Stimulated activated naive B cell treated with anti-CD40 and anti-IgM and Interleukin-4, amounts not matched to agents 10 μg/mL and 1 μg/mL and 100 μg/mL, for 72 hours (primary cell): ENCODE results near the gene ITIH5.

Source experiments
- ATAC-seq, 2 donors: fragments of 150-1000 bp; cut with Tn5 transposase; replicated peaks; 2 replicates each; pipeline ENCODE4 v1.10.0; 2021; ENCODE audit warnings: moderate library complexity in 1 of 2
- DNase-seq: peaks from one replicate; pipeline ENCODE4 v3.0.0; 2021
- H3K27ac Mint-ChIP-seq: one replicate; pipeline ENCODE4 v1.8.0; 2022; ENCODE audit warnings: mild to moderate bottlenecking, mixed read lengths
- H3K27me3 Mint-ChIP-seq, 2 donors: one replicate each; pipeline ENCODE4 v1.8.0; 2022; ENCODE audit warnings: mixed read lengths in 2 of 2
- H3K36me3 Mint-ChIP-seq, 2 donors: one replicate each; pipeline ENCODE4 v1.8.0; 2022; ENCODE audit warnings: mixed read lengths in 2 of 2, mild to moderate bottlenecking in 1 of 2
- H3K4me1 Mint-ChIP-seq, 2 donors: one replicate each; pipeline ENCODE4 v1.8.0; 2022; ENCODE audit warnings: mixed read lengths in 2 of 2, mild to moderate bottlenecking in 1 of 2
- H3K4me3 Mint-ChIP-seq, 2 donors: one replicate each; pipeline ENCODE4 v1.8.0; 2022; ENCODE audit warnings: mild to moderate bottlenecking in 2 of 2, mixed read lengths in 2 of 2, moderate library complexity in 1 of 2
- H3K9me3 Mint-ChIP-seq, 2 donors: one replicate each; pipeline ENCODE4 v1.8.0; 2022; ENCODE audit warnings: mixed read lengths in 2 of 2, mild to moderate bottlenecking in 1 of 2

ITIH5 gene

GRCh38 chr10:7593905-7594304 lies 72.9 kb downstream of the ITIH5 start:
- Mint-ChIP-seq H3K36me3 (no peaks in the 10 kb centered on the region), H3K4me1 (no peaks in the 10 kb centered on the region), H3K9me3 (no peaks in the 10 kb centered on the region), H3K27me3 (peaks cover 6 to 13% of the 10 kb centered on the region in 2 donors), H3K4me3 (no peak overlapping the region), H3K27ac (no peak overlapping the region)
- DNase-seq (no peak), ATAC-seq (no peak)

- no peak for DNase-seq
- H3K36me3 Mint-ChIP-seq: no peaks in the 10 kb centered on the region
- H3K4me1 Mint-ChIP-seq: no peaks in the 10 kb centered on the region
- H3K9me3 Mint-ChIP-seq: no peaks in the 10 kb centered on the region
- no peak overlapping the region for H3K4me3 Mint-ChIP-seq
- H3K27me3 Mint-ChIP-seq: peaks cover 6 to 13% of the 10 kb centered on the region in 2 donors
- no peak for ATAC-seq
- no peak overlapping the region for H3K27ac Mint-ChIP-seq
Observed at GRCh38 chr10:7593063-7593462, 73.7 kb downstream of the ITIH5 start.

- no peak overlapping the region for H3K27ac Mint-ChIP-seq
- no peaks in the 10 kb centered on the region for H3K9me3 Mint-ChIP-seq
- no peak overlapping the region for H3K4me3 Mint-ChIP-seq
- no peaks in the 10 kb centered on the region for H3K4me1 Mint-ChIP-seq
- ATAC-seq: no peak
- no peak for DNase-seq
- no peaks in the 10 kb centered on the region for H3K36me3 Mint-ChIP-seq
- H3K27me3 Mint-ChIP-seq: peaks cover 6 to 17% of the 10 kb centered on the region in 2 donors
Observed at GRCh38 chr10:7592627-7593026, 74.1 kb downstream of the ITIH5 start.

- ATAC-seq (no peak), DNase-seq (no peak)
- Mint-ChIP-seq H3K27me3 (peaks cover 6 to 17% of the 10 kb centered on the region in 2 donors), H3K27ac (no peak overlapping the region), H3K4me3 (no peak overlapping the region), H3K36me3 (no peaks in the 10 kb centered on the region), H3K4me1 (no peaks in the 10 kb centered on the region), H3K9me3 (no peaks in the 10 kb centered on the region)
Observed at GRCh38 chr10:7590271-7590670, 76.5 kb downstream of the ITIH5 start.

- H3K4me1 Mint-ChIP-seq: no peaks in the 10 kb centered on the region
- ATAC-seq (no peak), DNase-seq (no peak)
- no peaks in the 10 kb centered on the region for H3K9me3 Mint-ChIP-seq
- peaks cover 6 to 17% of the 10 kb centered on the region in 2 donors for H3K27me3 Mint-ChIP-seq
- H3K27ac Mint-ChIP-seq: no peak overlapping the region
- H3K4me3 Mint-ChIP-seq: no peak overlapping the region
- H3K36me3 Mint-ChIP-seq: no peaks in the 10 kb centered on the region
Observed at GRCh38 chr10:7589748-7590147, 77.0 kb downstream of the ITIH5 start.

- Mint-ChIP-seq H3K4me1 (no peaks in the 10 kb centered on the region), H3K4me3 (no peak overlapping the region)
Observed at GRCh38 chr10:7587865-7588188, 78.9 kb downstream of the ITIH5 start.

GRCh38 chr10:7587168-7587864 lies 79.5 kb downstream of the ITIH5 start:
- Mint-ChIP-seq H3K27ac (no peak overlapping the region), H3K4me1 (no peaks in the 10 kb centered on the region), H3K27me3 (peaks cover 6 to 17% of the 10 kb centered on the region in 2 donors), H3K4me3 (no peak overlapping the region), H3K9me3 (no peaks in the 10 kb centered on the region), H3K36me3 (no peaks in the 10 kb centered on the region)
- no peak for DNase-seq
- ATAC-seq: no peak

More at GRCh38 chr10:7587865-7588188, 78.9 kb downstream of the ITIH5 start:
- Mint-ChIP-seq H3K36me3 (no peaks in the 10 kb centered on the region), H3K27me3 (peaks cover 6 to 17% of the 10 kb centered on the region in 2 donors), H3K9me3 (no peaks in the 10 kb centered on the region), H3K27ac (no peak overlapping the region)
- DNase-seq (no peak), ATAC-seq (no peak)

- no peak for ATAC-seq
- Mint-ChIP-seq H3K27me3 (peaks cover 4 to 10% of the 10 kb centered on the region in 2 donors), H3K9me3 (no peaks in the 10 kb centered on the region), H3K27ac (no peak overlapping the region), H3K4me1 (no peaks in the 10 kb centered on the region), H3K36me3 (no peaks in the 10 kb centered on the region), H3K4me3 (no peak overlapping the region)
- no peak for DNase-seq
Observed at GRCh38 chr10:7585228-7585627, 81.5 kb downstream of the ITIH5 start.

- Mint-ChIP-seq H3K27ac (no peak overlapping the region), H3K36me3 (no peaks in the 10 kb centered on the region), H3K9me3 (no peaks in the 10 kb centered on the region), H3K4me1 (no peaks in the 10 kb centered on the region), H3K4me3 (no peak overlapping the region), H3K27me3 (peaks cover 4 to 5% of the 10 kb centered on the region in 2 donors)
- ATAC-seq (no peak), DNase-seq (no peak)
Observed at GRCh38 chr10:7583626-7584025, 83.1 kb downstream of the ITIH5 start.

- no peaks in the 10 kb centered on the region for H3K9me3 Mint-ChIP-seq
- H3K4me3 Mint-ChIP-seq: no peak overlapping the region
- H3K36me3 Mint-ChIP-seq: no peaks in the 10 kb centered on the region
- H3K4me1 Mint-ChIP-seq: no peaks in the 10 kb centered on the region
- DNase-seq (no peak), ATAC-seq (no peak)
- H3K27me3 Mint-ChIP-seq: peaks cover 0 to 5% of the 10 kb centered on the region in 2 donors
- no peak overlapping the region for H3K27ac Mint-ChIP-seq
Observed at GRCh38 chr10:7580520-7580919, 86.2 kb downstream of the ITIH5 start.

- peaks cover 0 to 5% of the 10 kb centered on the region in 2 donors for H3K27me3 Mint-ChIP-seq
- no peaks in the 10 kb centered on the region for H3K36me3 Mint-ChIP-seq
- H3K4me1 Mint-ChIP-seq: no peaks in the 10 kb centered on the region
- ATAC-seq (no peak), DNase-seq (no peak)
- H3K4me3 Mint-ChIP-seq: no peak overlapping the region
- H3K27ac Mint-ChIP-seq: no peak overlapping the region
- H3K9me3 Mint-ChIP-seq: no peaks in the 10 kb centered on the region
Observed at GRCh38 chr10:7579681-7580080, 87.1 kb downstream of the ITIH5 start.

GRCh38 chr10:7577579-7577978 lies 89.2 kb downstream of the ITIH5 start:
- Mint-ChIP-seq H3K9me3 (no peaks in the 10 kb centered on the region), H3K27me3 (peaks cover 0 to 9% of the 10 kb centered on the region in 2 donors), H3K4me1 (no peaks in the 10 kb centered on the region), H3K4me3 (no peak overlapping the region), H3K27ac (no peak overlapping the region), H3K36me3 (no peaks in the 10 kb centered on the region)
- DNase-seq (no peak), ATAC-seq (no peak)

- no peak for ATAC-seq
- Mint-ChIP-seq H3K27me3 (peaks cover 0 to 9% of the 10 kb centered on the region in 2 donors), H3K4me1 (no peaks in the 10 kb centered on the region), H3K36me3 (no peaks in the 10 kb centered on the region), H3K9me3 (no peaks in the 10 kb centered on the region), H3K27ac (no peak overlapping the region), H3K4me3 (no peak overlapping the region)
- no peak for DNase-seq
Observed at GRCh38 chr10:7577176-7577575, 89.6 kb downstream of the ITIH5 start.

GRCh38 chr10:7576340-7576739 lies 90.4 kb downstream of the ITIH5 start:
- H3K4me3 Mint-ChIP-seq: no peak overlapping the region
- no peaks in the 10 kb centered on the region for H3K9me3 Mint-ChIP-seq
- ATAC-seq (no peak), DNase-seq (no peak)
- peaks cover 0 to 9% of the 10 kb centered on the region in 2 donors for H3K27me3 Mint-ChIP-seq
- H3K36me3 Mint-ChIP-seq: no peaks in the 10 kb centered on the region
- no peak overlapping the region for H3K27ac Mint-ChIP-seq
- no peaks in the 10 kb centered on the region for H3K4me1 Mint-ChIP-seq

- Mint-ChIP-seq H3K4me3 (no peak overlapping the region), H3K27me3 (peaks cover 0 to 4% of the 10 kb centered on the region in 2 donors), H3K27ac (no peak overlapping the region), H3K36me3 (no peaks in the 10 kb centered on the region), H3K9me3 (no peaks in the 10 kb centered on the region), H3K4me1 (no peaks in the 10 kb centered on the region)
- ATAC-seq (no peak), DNase-seq (no peak)
Observed at GRCh38 chr10:7572391-7572790, 94.4 kb downstream of the ITIH5 start.

- Mint-ChIP-seq H3K4me1 (no peaks in the 10 kb centered on the region), H3K36me3 (no peaks in the 10 kb centered on the region), H3K9me3 (no peaks in the 10 kb centered on the region), H3K4me3 (no peak overlapping the region), H3K27me3 (peaks cover 0 to 4% of the 10 kb centered on the region in 2 donors), H3K27ac (no peak overlapping the region)
- ATAC-seq (no peak), DNase-seq (no peak)
Observed at GRCh38 chr10:7571981-7572380, 94.8 kb downstream of the ITIH5 start.
